ENCODE measurements around the gene PTMS.
A peak's percentile ranks its signal among the peaks of the same experiment; 100 is the strongest.

DNA sequence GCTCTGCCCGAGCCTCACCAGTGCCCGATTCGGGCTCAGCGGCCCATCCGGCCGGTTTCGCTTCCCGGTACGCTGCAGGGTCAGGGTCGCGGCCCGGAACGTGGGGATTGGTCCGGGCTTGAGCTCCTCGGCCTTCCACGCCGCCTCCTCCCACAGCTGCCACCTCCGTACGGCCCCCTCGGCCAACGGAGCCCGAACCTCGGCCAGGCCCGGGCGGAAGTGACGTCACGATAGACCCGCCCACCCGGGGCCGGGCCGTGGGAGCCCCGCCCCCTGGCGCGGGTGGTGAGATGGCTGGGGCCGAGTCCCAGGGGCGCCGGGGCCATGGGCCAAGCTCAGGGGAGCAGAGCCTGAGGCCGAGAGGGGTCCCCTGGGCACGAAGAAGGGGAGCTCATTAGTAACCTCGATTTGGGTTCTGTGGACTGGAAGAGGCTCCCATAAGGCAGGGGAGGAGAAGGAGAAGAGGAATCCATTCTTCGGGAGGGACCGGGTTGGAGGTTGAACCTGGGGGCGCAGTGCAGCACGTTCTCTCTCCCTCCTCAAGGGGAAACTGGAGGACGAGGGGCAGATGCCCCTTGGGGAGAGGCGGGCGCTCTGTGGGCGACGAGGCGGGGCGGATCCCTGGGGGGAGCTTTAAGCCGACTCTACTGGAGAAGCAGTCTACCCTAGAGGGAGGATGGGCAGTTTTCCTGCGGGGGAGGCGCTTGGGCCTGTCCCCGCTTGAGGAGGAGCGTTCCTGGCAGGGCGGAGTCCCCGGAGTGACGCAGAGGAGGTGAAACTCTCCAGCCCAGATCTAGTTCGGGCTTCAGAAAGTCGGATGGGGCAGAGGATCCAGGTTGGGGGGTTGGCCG, 13.0 kb upstream of the PTMS start, which contains the start of gene MLF2:
- TF ChIP-seq FOXM1 (IDR thresholded peaks at IDR 0.05; ENCODE audit: low read depth, low read length): no peak
- TF ChIP-seq BMI1 (IDR thresholded peaks at IDR 0.05; ENCODE audit: borderline replicate concordance): no peak
- no peak for TF ChIP-seq SMC3 (IDR thresholded peaks at IDR 0.05; ENCODE audit: borderline replicate concordance, low read length)
- TF ChIP-seq SRF (IDR thresholded peaks at IDR 0.05; ENCODE audit: low read depth in 2 of 2, low read length in 2 of 2): 0 out of 4 replicates have a peak, but pooled peaks of 1 of the 2 experiments have one; percentile 31
- TF ChIP-seq, protein P1, sequence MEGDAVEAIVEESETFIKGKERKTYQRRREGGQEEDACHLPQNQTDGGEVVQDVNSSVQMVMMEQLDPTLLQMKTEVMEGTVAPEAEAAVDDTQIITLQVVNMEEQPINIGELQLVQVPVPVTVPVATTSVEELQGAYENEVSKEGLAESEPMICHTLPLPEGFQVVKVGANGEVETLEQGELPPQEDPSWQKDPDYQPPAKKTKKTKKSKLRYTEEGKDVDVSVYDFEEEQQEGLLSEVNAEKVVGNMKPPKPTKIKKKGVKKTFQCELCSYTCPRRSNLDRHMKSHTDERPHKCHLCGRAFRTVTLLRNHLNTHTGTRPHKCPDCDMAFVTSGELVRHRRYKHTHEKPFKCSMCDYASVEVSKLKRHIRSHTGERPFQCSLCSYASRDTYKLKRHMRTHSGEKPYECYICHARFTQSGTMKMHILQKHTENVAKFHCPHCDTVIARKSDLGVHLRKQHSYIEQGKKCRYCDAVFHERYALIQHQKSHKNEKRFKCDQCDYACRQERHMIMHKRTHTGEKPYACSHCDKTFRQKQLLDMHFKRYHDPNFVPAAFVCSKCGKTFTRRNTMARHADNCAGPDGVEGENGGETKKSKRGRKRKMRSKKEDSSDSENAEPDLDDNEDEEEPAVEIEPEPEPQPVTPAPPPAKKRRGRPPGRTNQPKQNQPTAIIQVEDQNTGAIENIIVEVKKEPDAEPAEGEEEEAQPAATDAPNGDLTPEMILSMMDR (IDR thresholded peaks at IDR 0.05 in 2 of 3, conservative IDR thresholded peaks at IDR 0.05 in 1 of 3; ENCODE audit: control insufficient read depth in 2 of 3, extremely low read depth in 1 of 3, insufficient read depth in 1 of 3, low read depth in 3 of 3, low read length in 3 of 3): peak; percentile 95 to 99 (median 97); a peak in 3 of 6 replicates
- TF ChIP-seq YY1 (IDR thresholded peaks at IDR 0.05; ENCODE audit: low read depth, low read length): peak; percentile 75; the same call in 1 of the 2 replicates
